ENCODE results near the gene RDH12. TPM values are rescaled to one million over a fixed set of nuclear protein-coding genes. Genes with fewer than 3 reads are reported as not detected.

The RDH12 gene
- total RNA-seq, 1 donor from 2014 or later: 1.3 TPM

DNA sequence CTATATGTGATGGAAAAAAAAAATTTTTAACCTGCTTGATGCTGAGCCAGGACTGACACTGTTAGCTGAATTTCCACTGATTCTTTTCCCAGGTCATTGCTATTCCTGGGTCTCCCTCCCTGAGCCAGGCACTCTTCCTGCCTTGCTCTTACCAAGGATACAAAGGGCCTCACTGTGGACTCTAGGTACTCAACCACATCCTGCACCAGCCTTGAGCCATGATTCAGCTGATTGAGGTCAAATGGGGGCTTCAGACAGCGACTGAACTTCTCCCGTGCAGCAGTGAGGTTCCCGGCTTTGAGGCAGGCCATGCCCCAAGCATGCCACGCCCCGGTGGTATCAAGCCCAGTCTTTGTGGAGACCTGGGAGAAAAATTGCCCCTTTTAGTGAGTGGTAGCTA lies 60.4 kb downstream of the RDH12 start:
- H3K27ac ChIP-seq: no peak overlapping the region
- no peaks in the 10 kb centered on the region for H3F3A ChIP-seq (ENCODE audit: low read depth)
- TF ChIP-seq EZH2phosphoT487 (IDR thresholded peaks at IDR 0.05) (no peak), EZH2 (IDR thresholded peaks at IDR 0.05) (no peak)
- TF ChIP-seq, protein P1, sequence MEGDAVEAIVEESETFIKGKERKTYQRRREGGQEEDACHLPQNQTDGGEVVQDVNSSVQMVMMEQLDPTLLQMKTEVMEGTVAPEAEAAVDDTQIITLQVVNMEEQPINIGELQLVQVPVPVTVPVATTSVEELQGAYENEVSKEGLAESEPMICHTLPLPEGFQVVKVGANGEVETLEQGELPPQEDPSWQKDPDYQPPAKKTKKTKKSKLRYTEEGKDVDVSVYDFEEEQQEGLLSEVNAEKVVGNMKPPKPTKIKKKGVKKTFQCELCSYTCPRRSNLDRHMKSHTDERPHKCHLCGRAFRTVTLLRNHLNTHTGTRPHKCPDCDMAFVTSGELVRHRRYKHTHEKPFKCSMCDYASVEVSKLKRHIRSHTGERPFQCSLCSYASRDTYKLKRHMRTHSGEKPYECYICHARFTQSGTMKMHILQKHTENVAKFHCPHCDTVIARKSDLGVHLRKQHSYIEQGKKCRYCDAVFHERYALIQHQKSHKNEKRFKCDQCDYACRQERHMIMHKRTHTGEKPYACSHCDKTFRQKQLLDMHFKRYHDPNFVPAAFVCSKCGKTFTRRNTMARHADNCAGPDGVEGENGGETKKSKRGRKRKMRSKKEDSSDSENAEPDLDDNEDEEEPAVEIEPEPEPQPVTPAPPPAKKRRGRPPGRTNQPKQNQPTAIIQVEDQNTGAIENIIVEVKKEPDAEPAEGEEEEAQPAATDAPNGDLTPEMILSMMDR (IDR thresholded peaks at IDR 0.05): no peak
- no peak overlapping the region for H2AFZ ChIP-seq (replicated peaks)
- Mint-ChIP-seq H3K9me3 (no peaks in the 10 kb centered on the region), H3K4me3 (no peak overlapping the region), H3K36me3 (peaks cover 10% of the 10 kb centered on the region), H3K27ac (no peak overlapping the region), H3K4me1 (no peaks in the 10 kb centered on the region), H3K27me3 (ENCODE audit: insufficient read depth, low read depth) (peaks cover 2% of the 10 kb centered on the region)
- no peak for DNase-seq (ENCODE audit: low spot score)
- no peak overlapping the region for H3K9ac ChIP-seq
- H3K79me2 ChIP-seq (ENCODE audit: low read depth): no peaks in the 10 kb centered on the region
- no peaks in the 10 kb centered on the region for H3K27me3 ChIP-seq
- H3K4me2 ChIP-seq: no peak overlapping the region
- no peak overlapping the region for H3K4me3 ChIP-seq
- H3K4me1 ChIP-seq: no peaks in the 10 kb centered on the region
- H3K9me3 ChIP-seq (ENCODE audit: low read depth): no peaks in the 10 kb centered on the region
- H4K20me1 ChIP-seq (ENCODE audit: low read depth): no peaks in the 10 kb centered on the region
- H3K36me3 ChIP-seq: peaks cover 3% of the 10 kb centered on the region

DNA sequence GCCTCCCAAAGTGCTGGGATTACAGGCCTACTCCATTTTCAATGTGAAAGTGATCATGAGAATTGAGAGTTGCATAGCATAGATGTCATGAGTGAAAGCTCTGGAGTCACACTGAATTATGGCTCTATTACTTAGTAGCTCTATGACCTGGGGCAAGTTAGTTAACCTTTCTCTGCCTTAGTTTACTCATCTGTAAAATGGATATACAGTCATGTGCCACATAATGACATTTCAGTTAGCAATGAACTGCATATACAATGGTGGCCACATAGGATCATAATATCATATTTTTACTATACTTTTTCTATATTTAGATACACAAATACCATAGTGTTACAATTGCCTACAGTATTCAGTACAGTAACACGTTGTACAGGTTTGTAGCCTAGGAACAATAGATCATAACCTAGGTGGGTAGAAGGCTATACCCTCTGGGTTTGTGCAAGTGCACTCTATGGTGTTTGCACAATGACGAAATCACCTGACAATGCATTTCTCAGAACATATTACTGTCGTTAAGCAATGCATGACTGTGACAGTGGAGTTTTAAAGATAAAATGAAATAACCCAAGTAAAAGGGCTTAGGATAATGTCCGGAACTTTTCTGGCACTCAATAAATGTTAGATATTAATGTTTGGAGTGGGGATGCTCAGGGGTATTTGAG lies 61.6 kb downstream of the RDH12 start:
- Histone ChIP-seq H3F3A (ENCODE audit: low read depth) (no peaks in the 10 kb centered on the region), H3K27me3 (no peaks in the 10 kb centered on the region), H3K79me2 (ENCODE audit: low read depth) (no peaks in the 10 kb centered on the region), H3K9me3 (ENCODE audit: low read depth) (no peaks in the 10 kb centered on the region), H4K20me1 (ENCODE audit: low read depth) (no peaks in the 10 kb centered on the region), H2AFZ (replicated peaks) (no peak overlapping the region), H3K27ac (no peak overlapping the region), H3K4me3 (no peak overlapping the region), H3K4me2 (no peak overlapping the region), H3K36me3 (peaks cover 3% of the 10 kb centered on the region), H3K9ac (no peak overlapping the region), H3K4me1 (no peaks in the 10 kb centered on the region)
- Mint-ChIP-seq H3K36me3 (peaks cover 9% of the 10 kb centered on the region), H3K4me3 (no peak overlapping the region), H3K4me1 (no peaks in the 10 kb centered on the region), H3K9me3 (no peaks in the 10 kb centered on the region), H3K27me3 (ENCODE audit: insufficient read depth, low read depth) (peaks cover 4% of the 10 kb centered on the region), H3K27ac (no peak overlapping the region)
- TF ChIP-seq EZH2 (IDR thresholded peaks at IDR 0.05) (no peak), EZH2phosphoT487 (IDR thresholded peaks at IDR 0.05) (no peak)
- TF ChIP-seq, protein P1 (IDR thresholded peaks at IDR 0.05): no peak
- no peak for DNase-seq (ENCODE audit: low spot score)

DNA sequence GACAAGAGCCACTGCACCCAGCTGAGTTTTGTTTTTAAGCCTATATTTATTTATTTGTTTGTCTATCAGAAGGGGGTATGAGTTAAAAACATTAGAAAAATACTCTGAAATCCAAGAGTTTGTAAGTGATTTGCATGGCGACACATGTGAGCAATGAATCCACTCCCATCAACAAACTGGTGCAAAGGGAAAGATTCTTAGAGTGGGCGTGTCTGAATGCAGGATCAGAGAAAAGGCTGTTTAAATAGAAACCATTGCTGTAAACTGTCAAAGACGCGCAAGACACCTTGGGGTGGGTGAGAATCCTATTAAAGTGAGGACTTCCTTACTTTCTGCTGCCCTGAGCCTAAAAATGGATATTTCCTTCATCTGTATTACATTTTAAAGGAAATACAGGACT lies 62.8 kb downstream of the RDH12 start:
- H3K4me3 ChIP-seq: no peak overlapping the region
- DNase-seq (ENCODE audit: low spot score): no peak
- no peaks in the 10 kb centered on the region for H3K4me1 ChIP-seq
- no peaks in the 10 kb centered on the region for H3K9me3 Mint-ChIP-seq
- H2AFZ ChIP-seq (replicated peaks): no peak overlapping the region
- peaks cover 3% of the 10 kb centered on the region for H3K36me3 ChIP-seq
- no peak overlapping the region for H3K4me2 ChIP-seq
- H4K20me1 ChIP-seq (ENCODE audit: low read depth): no peaks in the 10 kb centered on the region
- H3K27me3 ChIP-seq: no peaks in the 10 kb centered on the region
- TF ChIP-seq EZH2 (IDR thresholded peaks at IDR 0.05) (no peak), EZH2phosphoT487 (IDR thresholded peaks at IDR 0.05) (no peak)
- TF ChIP-seq, protein P1 (IDR thresholded peaks at IDR 0.05): no peak
- H3K27ac ChIP-seq: no peak overlapping the region
- no peak overlapping the region for H3K9ac ChIP-seq
- no peaks in the 10 kb centered on the region for H3F3A ChIP-seq (ENCODE audit: low read depth)
- no peak overlapping the region for H3K4me3 Mint-ChIP-seq
- peaks cover 4% of the 10 kb centered on the region for H3K27me3 Mint-ChIP-seq (ENCODE audit: insufficient read depth, low read depth)
- no peak overlapping the region for H3K27ac Mint-ChIP-seq
- H3K36me3 Mint-ChIP-seq: peaks cover 9% of the 10 kb centered on the region
- no peaks in the 10 kb centered on the region for H3K79me2 ChIP-seq (ENCODE audit: low read depth)
- H3K4me1 Mint-ChIP-seq: no peaks in the 10 kb centered on the region
- H3K9me3 ChIP-seq (ENCODE audit: low read depth): no peaks in the 10 kb centered on the region

Measured in neural progenitor cell (in vitro differentiated cells).